H1 (cell line): ENCODE data around the gene AGBL4. TPM values are rescaled to one million over a fixed set of nuclear protein-coding genes. Genes with fewer than 3 reads are reported as not detected.

Experiments
- CTCF ChIA-PET: fragments of 300-600 bp; sonication (Branson Sonifier 250); formaldehyde crosslinking; loops from one replicate; lab custom pipeline; 2021; ENCODE audit not compliant: partially characterized antibody; lab: Charles Lee
- POLR2A ChIA-PET: fragments of 300-600 bp; sonication (Branson Sonifier 250); formaldehyde crosslinking; loops from one replicate; lab custom pipeline; 2021; ENCODE audit warnings: inconsistent platforms; ENCODE audit not compliant: partially characterized antibody; lab: Charles Lee
- DNase-seq, 2 experiments: peaks; one replicate each; pipeline versions ENCODE4 v3.0.0 to v3.0.0-alpha.2; 2010 to 2022; ENCODE audit warnings: low spot score in 2 of 2, low read depth in 1 of 2, mixed read lengths in 1 of 2
- FAIRE-seq: peaks from 2 replicates; lab custom pipeline; 2011; peaks lifted over from hg19 to GRCh38; lab: Jason Lieb, UNC
- H2AFZ ChIP-seq: 2 replicates; pipeline ENCODE4 v1.8.1; 2012; ENCODE audit warnings: low read length, inconsistent platforms
- H2AK5ac ChIP-seq: 2 replicates; pipeline ENCODE4 v1.6.1; 2013; ENCODE audit warnings: low read depth, low read length
- H2BK120ac ChIP-seq: replicated peaks from 2 replicates; pipeline ENCODE3; 2013; ENCODE audit warnings: low read depth, low read length, inconsistent platforms
- H2BK12ac ChIP-seq: 2 replicates; pipeline ENCODE4 v1.6.1; 2013; ENCODE audit warnings: low read depth, low read length
- H2BK15ac ChIP-seq: 2 replicates; pipeline ENCODE4 v1.6.1; 2013; ENCODE audit warnings: low read length
- H2BK20ac ChIP-seq: 2 replicates; pipeline ENCODE4 v1.6.1; 2013; ENCODE audit warnings: low read length
- H2BK5ac ChIP-seq: 2 replicates; pipeline ENCODE4 v1.6.1; 2013; ENCODE audit warnings: low read depth, low read length
- H3K14ac ChIP-seq: 2 replicates; pipeline ENCODE4 v1.6.1; 2013; ENCODE audit warnings: inconsistent platforms; ENCODE audit not compliant: insufficient read length
- H3K18ac ChIP-seq: 2 replicates; pipeline ENCODE4 v1.6.1; 2013; ENCODE audit warnings: low read length; ENCODE audit errors: extremely low read depth
- H3K23ac ChIP-seq: 2 replicates; pipeline ENCODE4 v1.6.1; 2013; ENCODE audit warnings: inconsistent platforms; ENCODE audit not compliant: insufficient read length
- H3K23me2 ChIP-seq: 2 replicates; pipeline ENCODE4 v1.6.1; 2013; ENCODE audit warnings: low read depth, low read length
- H3K27ac ChIP-seq: 2 replicates; pipeline ENCODE4 v1.6.1; 2011; ENCODE audit warnings: low read depth, low read length, inconsistent platforms
- H3K27me3 ChIP-seq, 4 experiments: replicated peaks in 1 of 4; 1 replicate in 1 of 4; 2 replicates in 3 of 4; pipeline versions ENCODE4 v1.6.1 to v1.8.1; 2011 to 2013; ENCODE audit warnings: low read length in 3 of 4, mild to moderate bottlenecking in 3 of 4, inconsistent platforms in 2 of 4, mixed read lengths in 2 of 4, moderate library complexity in 1 of 4; ENCODE audit not compliant: control insufficient read depth in 3 of 4, insufficient read depth in 3 of 4; ENCODE audit errors: extremely low read depth in 1 of 4
- H3K36me3 ChIP-seq, 4 experiments: 2 replicates each; pipeline versions ENCODE4 v1.6.1 to v1.8.1; 2011 to 2013; ENCODE audit warnings: mild to moderate bottlenecking in 4 of 4, low read length in 3 of 4, moderate library complexity in 2 of 4, control low read depth in 1 of 4, inconsistent platforms in 1 of 4; ENCODE audit not compliant: insufficient read depth in 4 of 4, control insufficient read depth in 2 of 4
- H3K4ac ChIP-seq: replicated peaks from 2 replicates; pipeline ENCODE3; 2013; ENCODE audit warnings: low read length, low read depth, mixed read lengths, inconsistent platforms; ENCODE audit not compliant: insufficient read length
- H3K4me1 ChIP-seq, 4 experiments: replicated peaks in 1 of 4; 1 replicate in 1 of 4; 2 replicates in 3 of 4; pipeline versions ENCODE4 v1.6.1 to v1.8.1; 2011 to 2013; ENCODE audit warnings: low read length in 3 of 4, inconsistent platforms in 2 of 4, mixed read lengths in 1 of 4; ENCODE audit not compliant: insufficient read depth in 4 of 4, control insufficient read depth in 3 of 4
- H3K4me2 ChIP-seq, 2 experiments: 2 replicates each; pipeline versions ENCODE4 v1.6.1 to v1.8.1; 2011 to 2013; ENCODE audit warnings: low read depth in 2 of 2, low read length in 2 of 2, control low read depth in 1 of 2, inconsistent platforms in 1 of 2, mild to moderate bottlenecking in 1 of 2; ENCODE audit not compliant: insufficient read depth in 1 of 2
- H3K4me3 ChIP-seq, 4 experiments: fragments of 200-600, 300-600 bp in 1 of 4; sonication (generic), shearing (Covaris generic), sonication (Bioruptor Twin) in 1 of 4; 2 replicates each; pipeline versions ENCODE4 v1.5.1 to v1.8.1; 2011 to 2016; ENCODE audit warnings: low read length in 4 of 4, low read depth in 3 of 4, control low read depth in 2 of 4, inconsistent platforms in 2 of 4, mild to moderate bottlenecking in 2 of 4, mixed read lengths in 1 of 4, moderate library complexity in 1 of 4; ENCODE audit not compliant: insufficient read depth in 2 of 4; ENCODE audit errors: extremely low read depth in 1 of 4
- H3K56ac ChIP-seq: replicated peaks from 2 replicates; pipeline ENCODE3; 2013; ENCODE audit warnings: low read depth, mild to moderate bottlenecking, mixed read lengths, low read length, inconsistent platforms; ENCODE audit not compliant: insufficient read length
- H3K79me1 ChIP-seq: 2 replicates; pipeline ENCODE4 v1.6.1; 2013; ENCODE audit warnings: low read depth, low read length, control low read depth
- H3K79me2 ChIP-seq, 2 experiments: 2 replicates each; pipeline versions ENCODE4 v1.6.1 to v1.8.1; 2012 to 2013; ENCODE audit warnings: low read length in 2 of 2, mild to moderate bottlenecking in 2 of 2, inconsistent platforms in 1 of 2; ENCODE audit not compliant: insufficient read depth in 2 of 2, control insufficient read depth in 1 of 2
- H3K9ac ChIP-seq, 4 experiments: replicated peaks in 1 of 4; 1 replicate in 1 of 4; 2 replicates in 3 of 4; pipeline versions ENCODE4 v1.6.1 to v1.8.1; 2011 to 2013; ENCODE audit warnings: low read depth in 3 of 4, low read length in 3 of 4, control low read depth in 2 of 4, mild to moderate bottlenecking in 2 of 4, moderate library complexity in 2 of 4, inconsistent platforms in 1 of 4; ENCODE audit errors: extremely low read depth in 1 of 4
- H3K9me3 ChIP-seq, 2 experiments: 2 replicates each; pipeline versions ENCODE4 v1.6.1 to v1.8.1; 2012 to 2013; ENCODE audit warnings: mild to moderate bottlenecking in 2 of 2, moderate library complexity in 2 of 2, control low read depth in 1 of 2, inconsistent platforms in 1 of 2, low read depth in 1 of 2, low read length in 1 of 2, mixed read lengths in 1 of 2; ENCODE audit not compliant: insufficient read depth in 2 of 2
- H4K20me1 ChIP-seq, 2 experiments: replicated peaks in 1 of 2; 2 replicates each; pipeline versions ENCODE3 to v1.8.1; 2011 to 2013; ENCODE audit warnings: inconsistent platforms in 2 of 2, low read length in 2 of 2, mild to moderate bottlenecking in 1 of 2; ENCODE audit not compliant: insufficient read depth in 2 of 2, control insufficient read depth in 1 of 2
- H4K5ac ChIP-seq: 2 replicates; pipeline ENCODE4 v1.6.1; 2013; ENCODE audit warnings: low read length, low read depth, mixed read lengths, inconsistent platforms; ENCODE audit not compliant: insufficient read length
- H4K8ac ChIP-seq: 2 replicates; pipeline ENCODE4 v1.8.0; 2013; ENCODE audit warnings: mild to moderate bottlenecking, moderate library complexity, low read length, inconsistent platforms; ENCODE audit not compliant: insufficient read depth; ENCODE audit errors: extremely low read depth
- H4K91ac ChIP-seq: replicated peaks from 2 replicates; pipeline ENCODE3; 2013; ENCODE audit warnings: low read length, mixed read lengths, inconsistent platforms; ENCODE audit not compliant: insufficient read length
- BRCA1 ChIP-seq: IDR thresholded peaks from 2 replicates; pipeline ENCODE4 v1.6.1; 2012; ENCODE audit warnings: low read depth, low read length, improper control_type of control experiment
- CHD2 ChIP-seq: IDR thresholded peaks from 2 replicates; pipeline ENCODE4 v1.6.1; 2012; ENCODE audit warnings: low read length, improper control_type of control experiment
- E2F6 ChIP-seq: IDR thresholded peaks from 2 replicates; pipeline ENCODE4 v1.6.1; 2012; ENCODE audit warnings: inconsistent platforms
- EZH2 ChIP-seq: fragments of 200-600 bp; sonication (generic); IDR thresholded peaks from 2 replicates; pipeline ENCODE4 v1.7.1; 2012; ENCODE audit warnings: low read depth, mild to moderate bottlenecking, moderate library complexity, low read length, inconsistent platforms; ENCODE audit not compliant: severe bottlenecking
- GABPA ChIP-seq: IDR thresholded peaks from 2 replicates; pipeline ENCODE4 v1.6.1; 2011; ENCODE audit warnings: mild to moderate bottlenecking, low read length, moderate library complexity, borderline replicate concordance; ENCODE audit not compliant: insufficient read depth
- KDM4A ChIP-seq: IDR thresholded peaks from one replicate; pipeline ENCODE4 v1.7.1; 2012; ENCODE audit warnings: low read depth, mild to moderate bottlenecking, moderate library complexity, low read length, inconsistent platforms; ENCODE audit not compliant: severe bottlenecking
- RXRA ChIP-seq: IDR thresholded peaks from 2 replicates; pipeline ENCODE4 v1.6.1; 2011; ENCODE audit warnings: low read depth, mild to moderate bottlenecking, low read length, moderate library complexity; ENCODE audit not compliant: insufficient read depth
- SIRT6 ChIP-seq: IDR thresholded peaks from one replicate; pipeline ENCODE4 v1.7.1; 2012; ENCODE audit warnings: low read length, inconsistent platforms
- SP2 ChIP-seq: IDR thresholded peaks from 2 replicates; pipeline ENCODE4 v1.6.1; 2012; ENCODE audit warnings: mild to moderate bottlenecking, low read length, inconsistent platforms
- TAF7 ChIP-seq: optimal IDR thresholded peaks from 2 replicates; pipeline ENCODE3; 2011; ENCODE audit warnings: low read depth, mild to moderate bottlenecking, inconsistent platforms, low read length, moderate library complexity, borderline replicate concordance
- WGBS, 2 experiments: shearing (Covaris generic) in 1 of 2; methylation state at CpG; one replicate each; pipeline versions ENCODE4 v1.1.6 to v1.1.7; 2013 to 2015; ENCODE audit warnings: low lambda C conversion rate in 2 of 2, mixed read lengths in 2 of 2, inconsistent platforms in 1 of 2, low coverage in 1 of 2, missing lambda C conversion rate in 1 of 2; ENCODE audit not compliant: insufficient replicate concordance in 2 of 2, insufficient coverage in 1 of 2, insufficient read length in 1 of 2; ENCODE audit errors: extremely low coverage in 1 of 2, missing lambda C conversion rate in 1 of 2; 5-methylcytosine and 5-hydroxymethylcytosine counted together
- polyA plus RNA-seq, 7 experiments: library from polyadenylated mRNA; depleted of rRNA in 3 of 7; stranded (reverse) in 5 of 7; unstranded in 2 of 7; fragments of >200 nt in 5 of 7; fragments of 200-250 nt in 2 of 7; gene quantifications; 1 replicate in 5 of 7; 2 replicates in 1 of 7; 4 replicates in 1 of 7; pipeline versions ENCODE4 v1.2.1 to v1.2.3, GENCODE V29; 2011 to 2013; ENCODE audit warnings: missing spikeins in 2 of 7, mixed read lengths in 2 of 7
- total RNA-seq: library from RNA; stranded (reverse); fragmentation: NEBNext Ultra II Directional; extraction: Animal tissue kit (Norgen Biotek cat#: 25700); gene quantifications from 2 replicates; pipeline ENCODE4 v1.2.1, GENCODE V29; 2021

AGBL4 gene
- total and polyA plus RNA-seq, 2 of the 8 experiments (the other 6 are each of a cell fraction or from before 2014, with no cell fraction given) = 0.41 to 0.45 TPM

- Histone ChIP-seq H4K5ac (no peak overlapping the region), H2BK120ac (no peak overlapping the region), H3K18ac (no peak overlapping the region), H4K91ac (no peak overlapping the region), H3K27me3 (no peaks in the 10 kb centered on the region; a peak in 1 of 7 replicates), H2AK5ac (no peak overlapping the region; the same call in 1 of the 2 replicates), H3K14ac (no peak overlapping the region), H3K36me3 (no peaks in the 10 kb centered on the region), H2AFZ (no peak overlapping the region), H3K23ac (no peak overlapping the region), H3K79me1 (no peaks in the 10 kb centered on the region), H2BK5ac (no peak overlapping the region), H3K4me1 (peaks cover 0 to 4% (median 2%) of the 10 kb centered on the region in 4 experiments; a peak in 2 of 7 replicates), H4K20me1 (no peaks in the 10 kb centered on the region), H3K4ac (no peak overlapping the region), H3K4me3 (no peak overlapping the region), H3K23me2 (no peaks in the 10 kb centered on the region), H3K27ac (no peak overlapping the region), H3K79me2 (no peaks in the 10 kb centered on the region), H3K9ac (no peak overlapping the region), H3K4me2 (no peak overlapping the region), H3K9me3 (no peaks in the 10 kb centered on the region), H4K8ac (no peak overlapping the region)
- ChIA-PET CTCF (interaction anchor here (1.0 to 19.7 kb wide), 2 partner anchors 9 to 25 kb away, joined by 3 to 225 read pairs; no protein-coding TSS in a partner anchor), POLR2A (interaction anchor here (1.3 kb wide), 1 partner anchor 24 kb away, joined by 4 read pairs; no protein-coding TSS in a partner anchor)
- FAIRE-seq = no peak
- WGBS, 2 experiments = 92% methylated on average over 3 of the region's 3 CpGs; no CpG with 5 or more reads in 1 of the 2 experiments
- no peak for DNase-seq
- TF ChIP-seq SIRT6 (no peak), TAF7 (no peak), SP2 (no peak), EZH2 (no peak), GABPA (no peak), E2F6 (no peak), CHD2 (no peak), KDM4A (no peak), BRCA1 (no peak), RXRA (no peak)
- TF ChIP-seq, all 59 proteins: peak for 0
- Histone ChIP-seq H2BK15ac (no peak overlapping the region), H3K56ac (no peak overlapping the region), H2BK12ac (no peak overlapping the region), H2BK20ac (no peak overlapping the region)
Observed at GRCh38 chr1:48649880-48650279, 1373.9 kb downstream of the AGBL4 start.
